ENCODE results near the gene SPATA17.
"Not testable (repeated sequence)": the region's sequence is repeated elsewhere in the genome, so short reads cannot be mapped to it uniquely, and the experiment has no call there.

Gene SPATA17

GRCh38 chr1:217681806-217682205 lies 50.7 kb downstream of the SPATA17 start:
- DNase-seq, result no peak

GRCh38 chr1:217687511-217687910 lies 56.4 kb downstream of the SPATA17 start:
- DNase-seq, result no peak

- not testable (repeated sequence) for DNase-seq
Measured at GRCh38 chr1:217696140-217696539, 65.0 kb downstream of the SPATA17 start.

GRCh38 chr1:217703326-217703725 lies 72.2 kb downstream of the SPATA17 start:
- no peak for DNase-seq

- no peak for DNase-seq
Measured at GRCh38 chr1:217712925-217713597, 81.9 kb downstream of the SPATA17 start.

- no peak for DNase-seq
Measured at GRCh38 chr1:217715681-217716080, 84.5 kb downstream of the SPATA17 start.

GRCh38 chr1:217717959-217718358 lies 86.8 kb downstream of the SPATA17 start:
- no peak for DNase-seq

- DNase-seq, result no peak
Measured at GRCh38 chr1:217718873-217719272, 87.7 kb downstream of the SPATA17 start.

GRCh38 chr1:217721692-217722091 lies 90.5 kb downstream of the SPATA17 start:
- DNase-seq, result no peak

GRCh38 chr1:217734973-217735372 lies 103.8 kb downstream of the SPATA17 start:
- DNase-seq, result no peak

- no peak for DNase-seq
Measured at GRCh38 chr1:217747156-217747769, 116.1 kb downstream of the SPATA17 start.

GRCh38 chr1:217769768-217770167 lies 138.6 kb downstream of the SPATA17 start:
- DNase-seq, result no peak

GRCh38 chr1:217770918-217771317 lies 139.8 kb downstream of the SPATA17 start:
- DNase-seq, result no peak

GRCh38 chr1:217776693-217777092 lies 145.5 kb downstream of the SPATA17 start:
- DNase-seq, result no peak

- no peak for DNase-seq
Measured at GRCh38 chr1:217781056-217781455, 149.9 kb downstream of the SPATA17 start.

- DNase-seq, result no peak
Measured at GRCh38 chr1:217791091-217791490, 159.9 kb downstream of the SPATA17 start.

GRCh38 chr1:217805792-217806191 lies 174.6 kb downstream of the SPATA17 start:
- no peak for DNase-seq

- no peak for DNase-seq
Measured at GRCh38 chr1:217812175-217812574, 181.0 kb downstream of the SPATA17 start.

GRCh38 chr1:217813031-217813430 lies 181.9 kb downstream of the SPATA17 start:
- DNase-seq, result no peak

GRCh38 chr1:217837691-217838090 lies 206.5 kb downstream of the SPATA17 start:
- DNase-seq, result no peak

- DNase-seq, result no peak
Measured at GRCh38 chr1:217839161-217839560, 208.0 kb downstream of the SPATA17 start.

- no peak for DNase-seq
Measured at GRCh38 chr1:217846733-217847132, 215.6 kb downstream of the SPATA17 start.

GRCh38 chr1:217847643-217848042 lies 216.5 kb downstream of the SPATA17 start:
- no peak for DNase-seq

- DNase-seq, result no peak
Measured at GRCh38 chr1:217856342-217857034, 225.3 kb downstream of the SPATA17 start.
